GM21360 (cell line): ENCODE results near the gene DEF6.
A peak's percentile ranks its signal among the peaks of the same experiment; 100 is the strongest.
"Not testable (repeated sequence)": the region's sequence is repeated elsewhere in the genome, so short reads cannot be mapped to it uniquely, and the experiment has no call there.

ENCODE experiments used
- ATAC-seq: cut with Tn5 transposase; IDR thresholded peaks from one replicate; pipeline ENCODE4 v1.9.1; 2021; ENCODE audit warnings: mild to moderate bottlenecking, moderate library complexity; ENCODE audit not compliant: unreplicated experiment

DEF6 gene

DNA sequence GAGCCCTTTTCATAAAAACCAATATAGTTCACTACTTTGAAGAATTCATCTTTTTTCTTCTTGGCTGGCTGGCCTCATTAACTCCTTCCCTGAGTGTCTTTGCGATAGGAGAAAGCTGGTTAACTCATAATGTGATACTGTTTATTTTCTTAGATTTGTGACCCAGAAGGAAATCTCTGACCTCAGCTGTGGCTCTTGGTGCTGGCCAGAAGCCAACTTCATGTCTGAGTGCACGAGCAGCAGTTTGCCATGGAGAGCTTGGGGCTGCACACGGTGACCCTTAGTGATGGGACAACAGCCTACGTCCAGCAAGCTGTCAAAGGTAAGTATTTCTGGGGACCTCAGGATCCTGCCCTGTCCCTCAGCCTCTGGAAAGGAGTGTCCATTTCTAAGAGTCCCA lies 16.7 kb upstream of the DEF6 start:
- no peak for ATAC-seq

DNA sequence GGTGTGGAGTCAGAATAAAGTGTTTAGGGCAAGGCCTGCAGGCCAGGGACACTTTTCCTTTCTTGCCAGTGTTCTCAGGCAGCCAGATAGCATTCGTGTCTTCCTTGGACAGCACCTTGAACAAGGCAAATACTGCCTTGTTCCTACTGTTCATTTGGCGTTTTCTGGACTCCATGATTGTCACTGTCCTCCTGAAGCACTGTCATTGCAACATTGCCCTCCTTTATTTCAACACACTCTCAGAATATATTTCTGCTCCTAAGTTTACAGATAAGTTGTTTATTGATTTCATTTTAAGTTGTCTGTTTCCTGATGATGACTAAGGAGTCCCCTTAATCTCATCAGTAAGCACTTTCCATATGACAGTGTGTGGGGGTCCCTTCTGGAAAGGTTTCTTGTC lies 15.1 kb upstream of the DEF6 start:
- no peak for ATAC-seq

DNA sequence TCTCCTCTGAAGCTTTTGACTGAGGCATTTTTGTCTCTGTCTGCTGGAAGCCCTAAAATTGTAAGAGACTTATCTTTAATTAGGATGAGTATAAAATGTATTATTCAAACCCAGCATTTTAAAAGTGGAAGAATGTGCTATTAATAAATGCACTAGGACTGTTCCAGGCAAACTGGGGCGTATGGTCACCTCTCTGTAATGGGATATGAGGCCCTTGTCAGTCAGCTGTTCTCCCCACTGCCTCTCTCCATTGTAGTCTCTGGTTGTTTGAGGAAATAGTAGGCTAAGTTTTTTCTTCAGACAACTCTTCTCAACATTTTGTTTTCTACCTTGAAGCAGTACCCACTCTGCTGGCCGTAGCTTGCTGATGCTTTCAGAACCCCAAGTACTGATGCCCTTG lies 14.3 kb upstream of the DEF6 start:
- ATAC-seq: no peak

GRCh38 chr6:35287671-35288396 lies 9.8 kb upstream of the DEF6 start:
- no peak for ATAC-seq

- ATAC-seq: no peak
These were observed 8.8 kb upstream of the DEF6 start for GRCh38 chr6:35288834-35289233.

DNA sequence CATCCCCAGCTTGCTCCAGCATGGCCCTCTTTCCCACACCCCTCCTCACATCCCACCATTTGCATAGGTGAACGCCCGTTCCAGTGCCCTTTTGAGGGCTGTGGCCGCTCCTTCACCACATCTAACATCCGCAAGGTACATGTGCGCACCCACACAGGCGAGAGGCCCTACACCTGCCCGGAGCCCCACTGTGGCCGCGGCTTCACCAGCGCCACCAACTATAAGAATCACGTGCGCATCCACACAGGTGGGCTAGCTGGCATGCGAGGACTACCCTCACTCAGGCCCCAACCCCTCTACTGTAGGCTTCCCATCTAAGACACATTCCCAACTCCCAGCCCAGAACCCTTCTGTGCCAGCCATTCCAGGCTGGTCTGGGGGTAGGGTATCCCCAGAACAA lies 6.1 kb upstream of the DEF6 start:
- no peak for ATAC-seq

DNA sequence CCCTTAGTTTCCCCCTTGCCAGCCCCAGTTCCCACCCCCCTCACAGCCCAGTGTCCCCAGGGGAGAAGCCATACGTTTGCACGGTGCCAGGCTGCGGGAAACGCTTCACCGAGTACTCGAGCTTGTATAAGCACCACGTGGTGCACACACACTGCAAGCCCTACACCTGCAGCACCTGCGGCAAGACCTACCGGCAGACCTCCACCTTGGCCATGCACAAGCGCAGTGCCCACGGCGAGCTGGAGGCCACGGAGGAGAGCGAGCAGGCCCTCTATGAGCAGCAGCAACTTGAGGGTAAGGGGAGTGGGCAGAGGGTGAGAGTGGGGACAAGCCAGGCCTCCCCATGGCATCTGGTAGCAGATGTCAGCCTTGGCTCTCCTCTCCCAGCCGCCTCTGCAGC lies 5.1 kb upstream of the DEF6 start:
- no peak for ATAC-seq

DNA sequence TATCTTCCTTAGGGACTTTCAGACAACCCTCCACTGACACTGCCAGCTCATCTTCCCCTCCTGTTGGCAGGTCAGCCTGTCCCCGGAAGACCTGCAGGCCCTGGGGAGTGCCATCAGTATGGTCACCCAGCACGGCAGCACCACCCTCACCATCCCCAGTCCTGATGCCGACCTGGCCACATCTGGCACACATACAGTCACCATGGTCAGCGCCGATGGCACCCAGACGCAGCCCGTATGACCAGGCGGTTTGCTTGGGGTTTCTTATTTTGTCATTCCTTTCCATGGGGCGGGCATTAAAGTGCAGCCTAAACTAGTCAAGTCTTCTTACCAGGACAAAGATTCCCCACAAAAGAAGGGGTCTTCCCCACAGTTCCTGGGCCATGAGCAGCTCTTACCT lies 3.9 kb upstream of the DEF6 start:
- ATAC-seq: no peak

- ATAC-seq: no peak
These were observed 3.2 kb upstream of the DEF6 start for GRCh38 chr6:35294308-35294945.

DNA sequence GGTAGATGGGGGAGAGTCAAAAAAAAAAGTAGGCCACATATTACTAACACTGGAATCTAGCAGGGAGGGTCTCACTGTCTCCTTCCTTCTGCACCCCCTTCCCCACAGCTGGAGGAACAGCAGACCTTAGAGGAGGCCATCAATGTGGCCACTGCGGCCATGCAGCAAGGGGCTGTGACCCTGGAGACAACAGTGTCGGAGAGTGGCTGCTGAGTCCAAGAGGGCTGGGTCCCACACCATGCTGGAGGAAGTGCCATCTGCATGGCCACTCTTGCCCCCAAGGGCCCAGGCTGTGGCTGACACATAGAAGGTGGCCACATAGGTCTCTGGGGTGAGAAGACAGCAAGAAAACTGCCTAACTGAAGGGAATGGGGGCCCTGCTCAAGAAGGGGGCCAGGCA lies 2.6 kb upstream of the DEF6 start:
- no peak for ATAC-seq

GRCh38 chr6:35295521-35296315 lies 1.9 kb upstream of the DEF6 start:
- no peak for ATAC-seq

- ATAC-seq: no peak
These were observed 552 bp upstream of the DEF6 start for GRCh38 chr6:35296931-35297600.

DNA sequence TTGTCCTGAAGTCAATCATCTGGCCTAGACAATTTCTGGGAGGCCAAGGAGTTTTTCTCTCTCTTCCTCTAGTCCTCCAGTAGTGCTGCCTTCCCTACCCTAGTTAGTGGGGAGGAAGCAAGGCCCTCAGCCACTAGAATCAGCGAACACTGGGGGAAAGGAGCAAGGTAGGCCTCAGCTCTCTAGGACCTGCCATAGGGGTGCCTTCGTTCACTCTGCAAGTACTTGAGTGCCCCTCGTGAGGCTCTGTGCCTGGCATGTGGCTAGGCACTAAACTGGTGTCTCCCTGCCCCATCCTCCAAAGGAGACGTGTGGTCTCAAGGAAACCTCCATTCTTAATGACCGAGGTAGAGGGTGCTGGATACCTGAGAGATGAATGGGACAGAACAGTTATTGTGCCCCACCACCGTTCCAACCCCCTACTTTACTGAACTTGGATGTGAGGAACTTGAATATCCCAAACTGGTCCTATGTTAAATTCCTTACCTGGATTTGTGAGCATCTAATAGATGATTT lies 1.1 kb downstream of the DEF6 start:
- ATAC-seq: no peak

DNA sequence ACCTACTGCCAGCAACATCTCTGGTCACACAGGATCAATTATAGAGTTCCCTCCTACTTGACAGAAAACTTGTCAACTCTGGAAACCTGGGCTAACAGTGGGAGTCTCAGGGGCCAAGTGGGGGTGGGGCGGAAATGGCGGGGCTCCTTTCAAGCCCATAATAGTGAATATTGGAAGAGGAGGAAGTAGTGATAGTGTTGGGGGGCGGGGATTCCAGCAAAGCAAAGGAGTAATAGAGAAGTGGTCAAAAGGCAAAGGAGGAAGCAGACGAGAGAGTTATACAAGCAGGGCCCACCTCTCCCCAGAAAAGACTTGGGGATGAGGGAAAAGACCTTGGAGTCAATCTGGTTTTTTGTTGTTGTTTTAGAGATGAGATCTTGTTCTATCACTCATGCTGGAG lies 2.1 kb downstream of the DEF6 start:
- no peak for ATAC-seq

DNA sequence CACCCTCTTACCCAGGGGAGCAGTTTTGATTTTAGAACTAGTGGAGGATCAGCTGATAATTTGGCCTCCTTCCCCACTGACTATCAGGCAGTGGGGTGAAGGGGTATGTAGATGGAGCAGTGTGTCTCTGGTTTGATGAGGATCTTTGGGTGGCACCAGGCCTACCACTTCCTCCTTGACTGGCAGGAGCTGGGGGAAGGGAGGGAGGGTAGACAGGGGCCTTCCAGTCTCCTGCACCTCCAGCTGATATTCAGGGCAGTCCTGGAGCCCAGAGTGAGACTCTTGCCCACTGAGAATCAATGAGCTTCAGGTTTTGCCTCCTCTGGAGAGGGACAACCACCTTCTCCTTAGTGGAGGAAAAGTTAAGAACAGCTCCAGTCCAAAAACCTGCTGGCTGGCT lies 3.2 kb downstream of the DEF6 start:
- ATAC-seq: no peak

GRCh38 chr6:35302604-35303241 lies 5.1 kb downstream of the DEF6 start:
- peak; percentile 57 for ATAC-seq

GRCh38 chr6:35304299-35304698 lies 6.7 kb downstream of the DEF6 start:
- no peak for ATAC-seq

GRCh38 chr6:35305117-35305516 lies 7.5 kb downstream of the DEF6 start:
- no peak for ATAC-seq

- not testable (repeated sequence) for ATAC-seq
These were observed 9.5 kb downstream of the DEF6 start for GRCh38 chr6:35307138-35307537.

GRCh38 chr6:35308543-35308942 lies 10.9 kb downstream of the DEF6 start:
- not testable (repeated sequence) for ATAC-seq
